Hepatocyte (in vitro differentiated cells): ENCODE measurements around the gene ALG11. TPM values are rescaled to one million over a fixed set of nuclear protein-coding genes. Genes with fewer than 3 reads are reported as not detected.

Experiments
- DNase-seq: peaks from one replicate; pipeline ENCODE4 v3.0.0-alpha.2; 2016; ENCODE audit warnings: low spot score
- H2AFZ ChIP-seq: fragments of 200-600 bp; sonication (generic); 2 replicates; pipeline ENCODE4 v1.6.0; 2016; ENCODE audit warnings: antibody characterized with exemption, mild to moderate bottlenecking
- H3K27ac ChIP-seq: fragments of 200-600 bp; sonication (generic); 2 replicates; pipeline ENCODE4 v1.5.1; 2016; ENCODE audit warnings: mild to moderate bottlenecking
- H3K27me3 ChIP-seq: fragments of 200-600 bp; sonication (generic); 2 replicates; pipeline ENCODE4 v1.6.1; 2016
- H3K36me3 ChIP-seq: fragments of 200-600 bp; sonication (generic); replicated peaks from 2 replicates; pipeline ENCODE4 v1.5.1; 2016; ENCODE audit warnings: low read depth; ENCODE audit not compliant: insufficient read depth
- H3K4me1 ChIP-seq: fragments of 200-600 bp; sonication (generic); 2 replicates; pipeline ENCODE4 v1.5.1; 2016; ENCODE audit warnings: mild to moderate bottlenecking, moderate library complexity; ENCODE audit not compliant: insufficient read depth
- H3K4me2 ChIP-seq: fragments of 200-600 bp; sonication (generic); 2 replicates; pipeline ENCODE4 v1.6.0; 2016
- H3K4me3 ChIP-seq: fragments of 200-600 bp; sonication (generic); 2 replicates; pipeline ENCODE4 v1.5.1; 2016; ENCODE audit warnings: mild to moderate bottlenecking
- H3K79me2 ChIP-seq: fragments of 200-600 bp; sonication (generic); 2 replicates; pipeline ENCODE4 v1.6.0; 2017; ENCODE audit warnings: mild to moderate bottlenecking
- H3K9me2 ChIP-seq: fragments of 200-600 bp; sonication (generic); replicated peaks from 2 replicates; pipeline ENCODE4 v1.6.0; 2017; ENCODE audit warnings: mild to moderate bottlenecking; ENCODE audit not compliant: insufficient read depth
- H3K9me3 ChIP-seq: fragments of 200-600 bp; sonication (generic); 2 replicates; pipeline ENCODE4 v1.5.1; 2016; ENCODE audit warnings: low read depth, mild to moderate bottlenecking
- H4K20me1 ChIP-seq: fragments of 200-600 bp; sonication (generic); 2 replicates; pipeline ENCODE4 v1.6.0; 2016; ENCODE audit warnings: mild to moderate bottlenecking; ENCODE audit not compliant: insufficient read depth, poor library complexity, severe bottlenecking
- EZH2 ChIP-seq: fragments of 200-600 bp; sonication (generic); IDR thresholded peaks from 2 replicates; pipeline ENCODE4 v1.6.1; 2016; ENCODE audit warnings: antibody characterized with exemption, mild to moderate bottlenecking, borderline replicate concordance
- EZH2phosphoT487 ChIP-seq: fragments of 200-600 bp; sonication (generic); IDR thresholded peaks from one replicate; pipeline ENCODE4 v1.6.1; 2018; ENCODE audit warnings: antibody characterized with exemption, mild to moderate bottlenecking, low read depth, moderate library complexity; ENCODE audit not compliant: unreplicated experiment, severe bottlenecking
- WGBS: methylation state at CpG from one replicate; pipeline ENCODE4 v1.1.6; 2016; ENCODE audit warnings: low lambda C conversion rate; ENCODE audit errors: missing lambda C conversion rate; 5-methylcytosine and 5-hydroxymethylcytosine counted together
- polyA plus RNA-seq: library from polyadenylated mRNA; unstranded; fragments of >200 nt; fragmentation: Nextera tagmentation; extraction: Ambion mirVana; gene quantifications from 2 replicates; pipeline ENCODE4 v1.2.1, GENCODE V29; 2016
- total RNA-seq: library from RNA; depleted of rRNA; stranded (reverse); fragments of >200 nt; gene quantifications from 2 replicates; pipeline ENCODE4 v1.2.3, GENCODE V29; 2014
- TF ChIP-seq, protein P1 (sequence below): fragments of 200-600 bp; sonication (generic); IDR thresholded peaks from 2 replicates; pipeline ENCODE4 v1.5.1; 2016; ENCODE audit warnings: antibody characterized with exemption, mild to moderate bottlenecking; ENCODE audit not compliant: poor library complexity

The ALG11 gene
- total and polyA plus RNA-seq, 2 experiments from 2014 or later, result 26.0 to 50.0 TPM

DNA sequence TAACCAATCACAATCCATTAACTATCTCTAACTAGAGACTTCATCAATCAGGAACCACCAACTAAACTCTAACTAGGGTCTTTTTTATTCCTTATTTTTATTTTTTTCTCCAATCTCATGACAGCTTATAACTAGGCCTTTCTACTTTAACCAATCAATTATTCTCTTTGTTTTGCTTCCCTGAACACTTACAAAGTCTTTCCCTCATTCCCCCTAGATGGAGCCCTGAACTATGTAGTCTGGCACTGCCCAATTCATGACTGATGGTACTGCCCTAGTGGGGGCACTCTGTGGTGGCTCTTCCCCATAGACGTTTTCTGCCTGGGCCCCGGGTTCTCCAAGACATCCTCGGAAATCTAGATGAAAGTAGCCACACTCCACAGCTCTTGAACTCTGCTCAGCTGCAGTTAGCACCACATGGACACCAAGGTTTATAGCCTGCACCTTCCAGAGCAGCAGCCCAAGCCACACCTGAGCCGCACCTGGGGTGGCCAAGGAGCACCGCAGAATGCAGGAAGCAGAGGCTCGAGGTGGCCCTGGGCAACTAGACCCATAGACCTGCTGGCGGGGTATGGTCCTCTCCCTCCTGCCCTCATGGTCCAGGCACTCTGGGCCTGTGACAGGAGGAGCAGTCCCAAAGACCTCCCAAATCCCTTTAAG lies 7.6 kb upstream of the ALG11 start:
- Histone ChIP-seq H3K4me1 (peaks cover 34% of the 10 kb centered on the region), H3K27me3 (no peaks in the 10 kb centered on the region), H3K36me3 (no peaks in the 10 kb centered on the region), H4K20me1 (no peaks in the 10 kb centered on the region), H3K9me2 (no peaks in the 10 kb centered on the region), H3K9me3 (no peaks in the 10 kb centered on the region), H3K79me2 (peaks cover 90% of the 10 kb centered on the region), H3K27ac (no peak overlapping the region), H2AFZ (no peak overlapping the region), H3K4me2 (no peak overlapping the region), H3K4me3 (no peak overlapping the region)
- TF ChIP-seq EZH2 (no peak), EZH2phosphoT487 (no peak)
- TF ChIP-seq, protein P1, sequence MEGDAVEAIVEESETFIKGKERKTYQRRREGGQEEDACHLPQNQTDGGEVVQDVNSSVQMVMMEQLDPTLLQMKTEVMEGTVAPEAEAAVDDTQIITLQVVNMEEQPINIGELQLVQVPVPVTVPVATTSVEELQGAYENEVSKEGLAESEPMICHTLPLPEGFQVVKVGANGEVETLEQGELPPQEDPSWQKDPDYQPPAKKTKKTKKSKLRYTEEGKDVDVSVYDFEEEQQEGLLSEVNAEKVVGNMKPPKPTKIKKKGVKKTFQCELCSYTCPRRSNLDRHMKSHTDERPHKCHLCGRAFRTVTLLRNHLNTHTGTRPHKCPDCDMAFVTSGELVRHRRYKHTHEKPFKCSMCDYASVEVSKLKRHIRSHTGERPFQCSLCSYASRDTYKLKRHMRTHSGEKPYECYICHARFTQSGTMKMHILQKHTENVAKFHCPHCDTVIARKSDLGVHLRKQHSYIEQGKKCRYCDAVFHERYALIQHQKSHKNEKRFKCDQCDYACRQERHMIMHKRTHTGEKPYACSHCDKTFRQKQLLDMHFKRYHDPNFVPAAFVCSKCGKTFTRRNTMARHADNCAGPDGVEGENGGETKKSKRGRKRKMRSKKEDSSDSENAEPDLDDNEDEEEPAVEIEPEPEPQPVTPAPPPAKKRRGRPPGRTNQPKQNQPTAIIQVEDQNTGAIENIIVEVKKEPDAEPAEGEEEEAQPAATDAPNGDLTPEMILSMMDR, result no peak
- DNase-seq, result no peak
- 86% methylated on average over 7 of the region's 7 CpGs for WGBS

DNA sequence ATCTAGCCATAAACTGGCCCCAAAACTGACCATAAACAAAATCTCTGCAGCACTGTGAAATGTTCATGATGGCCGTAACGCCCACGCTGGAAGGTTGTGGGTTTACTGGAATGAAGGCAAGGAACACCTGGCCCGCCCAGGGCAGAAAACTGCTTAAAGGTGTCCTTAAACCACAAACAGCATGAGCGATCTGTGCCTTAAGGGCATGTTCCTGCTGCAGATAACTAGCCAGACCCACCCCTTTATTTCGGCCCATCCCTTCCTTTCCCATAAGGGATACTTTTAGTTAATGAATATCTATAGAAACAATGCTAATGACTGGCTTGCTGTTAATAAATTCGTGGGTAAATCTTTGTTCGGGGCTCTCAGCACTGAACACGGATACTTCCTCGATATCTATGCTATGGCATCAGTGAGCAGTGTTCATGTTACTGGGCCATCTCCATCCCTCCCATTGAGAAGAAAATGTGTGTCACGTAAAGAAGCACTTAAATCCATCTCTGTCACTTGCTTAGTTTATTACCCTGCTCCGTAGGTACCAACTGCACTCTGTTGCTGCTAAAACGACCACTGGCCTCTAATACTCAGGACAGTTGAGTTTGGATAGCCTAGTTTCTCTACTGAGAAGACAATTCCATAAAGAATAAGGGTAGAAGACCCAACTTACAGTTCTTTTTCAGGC lies 6.2 kb upstream of the ALG11 start:
- H3K9me2 ChIP-seq, result no peaks in the 10 kb centered on the region
- no peaks in the 10 kb centered on the region for H3K27me3 ChIP-seq
- H3K9me3 ChIP-seq, result no peaks in the 10 kb centered on the region
- DNase-seq, result no peak
- H3K27ac ChIP-seq, result peak overlapping the region; percentile 69
- 75% methylated on average over 13 of the region's 13 CpGs for WGBS
- peaks cover 92% of the 10 kb centered on the region for H3K79me2 ChIP-seq
- no peaks in the 10 kb centered on the region for H4K20me1 ChIP-seq
- H2AFZ ChIP-seq, result no peak overlapping the region
- H3K4me1 ChIP-seq, result peaks cover 31% of the 10 kb centered on the region
- TF ChIP-seq, protein P1, result no peak
- TF ChIP-seq EZH2, result no peak
- TF ChIP-seq EZH2phosphoT487, result no peak
- no peaks in the 10 kb centered on the region for H3K36me3 ChIP-seq
- H3K4me3 ChIP-seq, result no peak overlapping the region
- peak overlapping the region; percentile 70 for H3K4me2 ChIP-seq

DNA sequence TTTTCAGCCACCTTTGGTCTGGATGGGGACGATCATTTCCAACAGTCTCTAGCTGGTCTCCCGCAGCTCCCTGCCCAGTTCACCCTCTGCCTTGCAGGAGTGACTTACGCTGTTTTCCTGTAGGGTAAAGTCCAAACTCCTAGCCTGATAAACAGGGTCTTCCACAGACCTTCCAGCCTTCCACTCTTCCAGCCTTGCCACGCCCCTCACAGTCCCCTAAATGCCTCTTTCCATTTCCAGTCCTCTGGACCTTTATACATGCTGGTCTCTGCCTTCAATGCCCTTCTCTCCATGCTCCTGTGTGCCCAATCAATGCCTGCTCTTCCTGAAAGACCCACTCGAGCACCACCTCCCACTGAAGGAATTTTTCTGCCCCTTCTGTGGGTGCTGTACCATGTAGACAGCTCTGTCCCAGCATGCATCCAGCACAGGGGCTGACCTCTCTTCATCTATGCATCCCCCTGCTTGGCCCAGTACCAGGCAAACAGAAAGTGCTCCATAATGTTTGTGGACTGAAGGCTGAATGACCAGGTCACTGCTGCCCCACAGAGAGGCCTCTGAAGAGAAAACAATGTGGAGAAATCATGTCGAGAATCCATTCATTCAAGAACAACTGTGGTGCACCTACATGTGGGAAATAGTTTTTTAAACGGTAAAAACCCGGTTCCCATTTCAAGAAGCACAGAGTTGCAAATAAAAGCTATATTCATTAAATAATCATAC lies 5.5 kb upstream of the ALG11 start:
- Histone ChIP-seq H3K4me3 (no peak overlapping the region), H3K9me3 (no peaks in the 10 kb centered on the region), H3K27me3 (no peaks in the 10 kb centered on the region), H3K27ac (peak overlapping the region; percentile 69), H3K4me2 (peak overlapping the region; percentile 70), H3K4me1 (peaks cover 31% of the 10 kb centered on the region), H4K20me1 (no peaks in the 10 kb centered on the region), H3K9me2 (no peaks in the 10 kb centered on the region), H2AFZ (no peak overlapping the region), H3K79me2 (peaks cover 90% of the 10 kb centered on the region), H3K36me3 (no peaks in the 10 kb centered on the region)
- TF ChIP-seq EZH2phosphoT487 (no peak), EZH2 (no peak)
- TF ChIP-seq, protein P1, result no peak
- 75% methylated on average over 8 of the region's 8 CpGs for WGBS
- no peak for DNase-seq
